GM19463 (cell line): Measurements from ENCODE around the gene GMPS.
"Not testable (repeated sequence)": the region's sequence is repeated elsewhere in the genome, so short reads cannot be mapped to it uniquely, and the experiment has no call there.

Experiments used
- ATAC-seq: cut with Tn5 transposase; IDR thresholded peaks from one replicate; pipeline ENCODE4 v1.9.1; 2021; ENCODE audit warnings: mild to moderate bottlenecking, moderate library complexity; ENCODE audit not compliant: unreplicated experiment

GMPS gene

DNA sequence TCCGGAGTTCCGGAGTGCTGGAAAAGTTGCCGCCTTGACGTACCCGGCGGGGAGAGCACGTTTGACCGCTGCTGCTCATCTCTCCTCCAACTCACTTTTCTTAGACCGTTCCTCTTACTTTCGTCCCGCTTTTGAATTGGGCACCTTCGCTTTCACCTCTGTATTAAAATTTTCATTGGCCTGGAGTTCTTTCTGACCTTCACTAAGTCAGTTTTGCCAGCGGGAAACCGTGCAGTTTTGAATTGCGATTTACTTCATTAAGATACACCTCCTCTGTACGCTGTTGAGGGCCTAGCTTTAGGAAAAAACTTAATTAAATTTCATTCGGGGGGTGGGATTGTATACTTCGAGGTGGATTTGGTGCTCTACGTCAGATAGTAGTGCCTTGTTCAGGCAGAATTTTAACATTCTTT, 1.3 kb downstream of the GMPS start:
- peak; percentile 3 for ATAC-seq

GRCh38 chr3:155872904-155873646, 2.6 kb downstream of the GMPS start:
- no peak for ATAC-seq

DNA sequence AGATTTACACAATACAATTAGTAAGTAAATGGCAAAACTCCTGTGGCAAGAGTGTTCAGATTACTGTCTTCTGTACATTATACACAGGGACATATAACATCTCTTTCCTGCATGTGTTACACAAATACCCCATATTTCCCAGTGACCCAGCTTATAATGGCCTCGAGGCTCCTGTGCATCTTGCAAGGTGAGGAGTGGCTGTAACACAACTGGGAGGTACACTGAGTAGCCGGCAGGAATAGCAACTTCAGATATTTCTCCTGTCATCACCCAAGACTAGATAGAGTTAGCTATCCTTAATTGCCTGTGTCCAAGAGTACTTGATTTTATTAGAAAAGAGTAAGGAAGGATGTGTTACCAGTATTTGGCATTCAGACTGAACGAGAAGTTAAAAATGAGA, 5.6 kb downstream of the GMPS start:
- no peak for ATAC-seq

GRCh38 chr3:155876503-155876902, 6.1 kb downstream of the GMPS start:
- no peak for ATAC-seq

GRCh38 chr3:155880286-155880685, 9.8 kb downstream of the GMPS start:
- ATAC-seq = no peak

DNA sequence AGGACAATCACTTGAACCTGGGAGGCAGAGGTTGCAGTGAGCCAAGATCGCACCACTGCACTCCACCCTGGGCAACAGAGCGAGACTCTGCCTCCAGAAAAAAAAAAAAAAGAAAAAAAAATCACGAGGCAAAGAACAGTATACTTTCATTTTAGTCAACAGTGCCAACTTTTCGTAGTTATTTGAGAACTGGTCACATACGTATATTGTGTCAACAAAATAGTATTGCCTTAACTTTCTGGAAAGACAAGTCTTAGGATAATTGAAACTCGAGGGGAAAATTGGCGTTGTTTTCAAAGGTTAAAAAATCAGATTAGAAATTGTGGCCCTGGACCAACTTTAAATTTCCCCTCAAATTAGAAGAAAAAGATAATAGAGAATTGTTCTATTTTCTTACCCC, 13.8 kb downstream of the GMPS start:
- ATAC-seq = no peak

- no peak for ATAC-seq
Observed at GRCh38 chr3:155885292-155885691, 14.8 kb downstream of the GMPS start.

GRCh38 chr3:155886348-155886747, 15.9 kb downstream of the GMPS start:
- ATAC-seq = not testable (repeated sequence)

GRCh38 chr3:155886915-155887314, 16.5 kb downstream of the GMPS start:
- no peak for ATAC-seq

DNA sequence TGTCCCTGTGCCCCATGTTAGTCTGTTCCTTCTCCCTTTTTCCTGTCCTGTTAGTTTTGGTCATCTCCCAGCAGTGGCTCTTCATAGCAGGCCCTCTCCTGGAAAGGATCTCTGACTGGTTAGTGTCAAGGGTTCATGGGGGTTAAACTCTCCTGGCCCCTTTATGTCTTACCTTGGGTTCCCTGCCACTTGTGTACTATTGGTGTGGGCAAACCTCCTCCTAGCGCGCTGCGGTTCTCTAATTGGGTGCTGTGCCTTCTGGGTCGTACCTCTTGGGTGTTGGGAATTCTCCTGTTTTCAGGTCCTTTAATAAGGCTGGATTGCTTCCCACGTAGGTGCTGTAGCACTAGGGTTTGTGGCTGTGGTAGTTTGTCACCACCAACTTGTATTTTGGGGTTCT, 18.8 kb downstream of the GMPS start:
- ATAC-seq = no peak

DNA sequence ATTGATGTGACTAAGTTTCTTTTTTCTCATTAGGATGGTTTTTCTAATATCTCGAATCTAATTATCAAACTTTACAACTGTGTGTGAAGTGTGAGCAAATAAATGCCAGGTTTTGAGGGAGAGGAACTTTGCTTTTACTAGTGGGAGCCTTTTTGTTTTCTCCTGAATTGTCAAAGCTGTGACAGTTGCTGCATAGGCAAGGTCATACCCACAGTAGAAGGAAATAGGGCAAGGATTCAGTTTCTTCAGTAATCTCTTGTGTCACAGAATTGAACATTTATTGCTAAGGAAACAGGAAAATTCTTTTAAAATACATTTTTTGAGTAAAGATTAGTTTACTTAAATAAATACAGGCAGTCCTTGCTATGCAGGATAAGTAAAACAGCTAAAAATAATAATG, 19.5 kb downstream of the GMPS start:
- no peak for ATAC-seq

DNA sequence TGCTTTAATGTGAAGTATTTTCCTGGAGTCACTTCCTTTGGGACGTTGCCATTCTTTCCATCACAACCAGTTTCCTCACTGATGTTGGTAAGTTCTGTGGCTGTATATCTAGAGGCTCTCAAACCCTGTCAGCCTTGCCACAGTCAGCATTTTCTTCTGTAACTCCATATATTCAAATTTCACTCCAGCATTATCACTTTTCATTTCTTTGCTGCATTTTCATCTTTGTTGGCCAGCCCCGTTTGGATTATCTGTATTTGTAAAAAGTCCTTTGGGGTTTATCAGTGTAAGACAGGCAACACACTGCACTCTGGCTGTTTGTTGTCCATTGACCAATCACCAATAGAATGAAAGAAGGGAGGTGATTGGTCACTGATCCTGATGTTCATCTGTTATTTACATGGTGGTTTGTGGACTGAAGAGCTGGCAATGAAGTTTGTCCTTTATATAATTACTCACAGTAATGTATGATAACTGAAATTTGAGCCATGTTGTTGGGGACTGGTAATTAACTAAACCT, 20.3 kb downstream of the GMPS start:
- ATAC-seq = peak; percentile 60

DNA sequence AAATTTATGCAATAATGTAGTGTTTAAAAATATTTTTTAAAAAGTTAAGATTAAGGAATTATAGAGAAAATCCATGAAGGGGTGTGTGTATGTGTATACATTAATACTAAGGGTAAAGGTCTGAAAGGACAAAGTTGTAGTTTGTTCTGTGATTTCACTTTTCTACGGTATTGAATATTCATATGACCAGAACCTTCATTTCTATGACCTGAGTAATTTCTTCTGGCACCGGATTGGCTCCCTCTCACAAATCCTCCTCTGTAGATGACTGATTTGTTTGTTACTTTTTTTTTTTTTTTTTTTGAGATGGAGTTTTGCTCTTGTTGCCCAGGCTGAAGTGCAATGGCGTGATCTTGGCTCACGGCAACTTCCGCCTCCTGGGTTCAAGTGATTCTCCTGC, 20.9 kb downstream of the GMPS start:
- ATAC-seq = no peak

GRCh38 chr3:155895379-155895900, 25.0 kb downstream of the GMPS start:
- no peak for ATAC-seq

- ATAC-seq = no peak
Observed at GRCh38 chr3:155906900-155907299, 36.5 kb downstream of the GMPS start.

DNA sequence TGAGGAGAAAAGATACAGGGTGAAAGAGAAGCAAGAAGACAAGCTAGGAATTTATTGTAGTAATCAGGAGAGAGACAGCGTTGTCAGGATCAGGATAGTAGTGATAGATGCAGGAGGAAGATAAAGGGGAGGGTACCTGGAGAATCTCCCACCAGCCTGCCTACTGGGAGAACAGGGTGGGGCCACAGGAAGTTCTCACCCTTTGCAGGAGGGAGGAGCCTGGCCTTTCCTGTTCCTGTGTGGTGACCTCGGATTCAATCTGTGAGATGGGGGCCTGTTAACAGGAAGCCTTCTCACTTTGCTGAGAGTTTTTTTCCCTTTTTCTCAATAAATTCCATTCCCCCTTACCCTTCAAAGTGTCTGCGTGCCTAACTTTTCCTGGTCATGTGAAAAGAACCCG, 37.6 kb downstream of the GMPS start:
- no peak for ATAC-seq

GRCh38 chr3:155908605-155909004, 38.2 kb downstream of the GMPS start:
- no peak for ATAC-seq

DNA sequence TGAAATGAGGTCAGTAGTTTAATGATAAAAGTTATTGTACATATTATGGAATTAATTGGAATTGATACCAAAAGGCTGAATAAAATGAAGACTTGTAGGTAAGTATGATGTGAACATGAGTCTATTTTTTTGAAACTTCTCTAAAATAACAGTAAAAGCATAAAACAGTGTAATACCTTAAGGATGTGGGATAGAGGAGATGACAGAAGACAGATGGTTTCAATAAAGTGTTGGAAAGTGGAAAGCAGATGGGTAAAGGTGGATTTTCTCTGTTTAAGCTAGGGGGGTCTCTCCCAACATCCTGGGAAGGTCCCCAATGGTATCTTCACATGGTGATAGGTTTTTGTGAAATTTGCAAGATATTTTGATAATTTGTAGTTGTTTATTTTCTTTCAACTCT, 41.6 kb downstream of the GMPS start:
- ATAC-seq = no peak

- no peak for ATAC-seq
Observed at GRCh38 chr3:155912579-155913190, 42.2 kb downstream of the GMPS start.

DNA sequence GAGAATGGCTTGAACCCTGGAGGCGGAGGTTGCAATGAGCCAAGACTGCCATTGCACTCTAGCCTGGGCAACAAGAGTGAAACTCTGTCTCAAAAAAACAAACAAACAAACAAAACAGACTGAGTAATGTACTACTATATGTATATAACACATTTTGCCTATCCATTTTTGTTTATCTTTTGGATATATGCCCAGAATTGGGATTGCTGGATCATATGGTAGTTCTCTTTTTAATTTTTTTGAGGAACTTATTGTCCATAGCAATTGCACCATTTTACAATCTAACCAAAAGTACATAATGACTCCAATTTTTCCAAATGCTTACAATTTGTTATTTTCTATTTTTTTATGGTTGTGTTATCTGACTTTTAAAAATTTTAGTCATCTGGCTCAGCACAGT, 47.3 kb downstream of the GMPS start:
- no peak for ATAC-seq

- ATAC-seq = no peak
Observed at GRCh38 chr3:155919728-155920127, 49.3 kb downstream of the GMPS start.

GRCh38 chr3:155921486-155921885, 51.0 kb downstream of the GMPS start:
- no peak for ATAC-seq
